Muscle layer of duodenum (tissue), 2 donors: ENCODE data around the gene PRR3.

Source experiments
- H3K27ac ChIP-seq: one replicate; pipeline ENCODE4 v1.7.0; 2013; ENCODE audit warnings: mild to moderate bottlenecking, low read length
- H3K27me3 ChIP-seq: one replicate; pipeline ENCODE4 v1.7.0; 2013; ENCODE audit warnings: low read depth, mild to moderate bottlenecking, control low read depth, low read length
- H3K36me3 ChIP-seq, 2 donors: one replicate each; pipeline ENCODE4 v1.7.0; 2013; ENCODE audit warnings: low read length in 2 of 2, control low read depth in 1 of 2, mild to moderate bottlenecking in 1 of 2; ENCODE audit not compliant: insufficient read depth in 2 of 2, control insufficient read depth in 1 of 2
- H3K4me1 ChIP-seq, 2 donors: one replicate each; pipeline ENCODE4 v1.7.0; 2013; ENCODE audit warnings: low read length in 2 of 2, mild to moderate bottlenecking in 2 of 2, control low read depth in 1 of 2, moderate library complexity in 1 of 2; ENCODE audit not compliant: insufficient read depth in 2 of 2, control insufficient read depth in 1 of 2
- H3K4me3 ChIP-seq, 2 donors: one replicate each; pipeline ENCODE4 v1.7.0; 2013; ENCODE audit warnings: low read length in 2 of 2, low read depth in 1 of 2, mild to moderate bottlenecking in 1 of 2
- H3K9me3 ChIP-seq, 2 donors: one replicate each; pipeline ENCODE4 v1.7.0; 2013; ENCODE audit warnings: low read length in 2 of 2, control low read depth in 1 of 2, mild to moderate bottlenecking in 1 of 2; ENCODE audit not compliant: control insufficient read depth in 1 of 2
- donor health status: healthy.

The PRR3 gene

DNA sequence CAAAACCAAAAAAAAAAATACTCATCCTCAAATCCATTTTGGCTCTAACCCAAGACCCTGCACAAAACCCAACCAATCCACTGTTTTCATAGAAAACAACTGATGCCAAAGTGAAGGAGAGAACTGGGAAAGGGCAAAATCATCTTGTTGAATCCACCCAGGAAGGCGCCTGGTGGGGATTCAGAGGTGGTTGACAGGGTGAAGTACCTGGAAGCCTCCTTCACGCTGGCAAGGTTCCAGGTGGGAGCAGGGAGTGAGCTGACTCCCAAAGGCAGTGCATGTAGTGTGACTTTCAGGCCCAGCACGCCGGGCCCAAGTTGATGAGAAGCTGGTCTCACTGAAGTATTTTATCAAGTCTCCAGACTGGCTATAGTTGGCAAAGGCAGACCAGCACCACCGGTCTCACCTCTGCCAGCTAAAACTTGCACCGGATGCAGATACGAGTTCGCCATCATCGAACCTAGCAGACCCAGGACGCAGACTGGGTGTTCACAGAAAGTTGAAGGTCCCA lies 43.4 kb downstream of the PRR3 start:
- peaks cover 43 to 51% of the 10 kb centered on the region in 2 donors for H3K36me3 ChIP-seq
- no peaks in the 10 kb centered on the region for H3K27me3 ChIP-seq
- H3K9me3 ChIP-seq: no peaks in the 10 kb centered on the region
- no peak overlapping the region for H3K27ac ChIP-seq
- no peak overlapping the region for H3K4me3 ChIP-seq
- no peaks in the 10 kb centered on the region for H3K4me1 ChIP-seq

DNA sequence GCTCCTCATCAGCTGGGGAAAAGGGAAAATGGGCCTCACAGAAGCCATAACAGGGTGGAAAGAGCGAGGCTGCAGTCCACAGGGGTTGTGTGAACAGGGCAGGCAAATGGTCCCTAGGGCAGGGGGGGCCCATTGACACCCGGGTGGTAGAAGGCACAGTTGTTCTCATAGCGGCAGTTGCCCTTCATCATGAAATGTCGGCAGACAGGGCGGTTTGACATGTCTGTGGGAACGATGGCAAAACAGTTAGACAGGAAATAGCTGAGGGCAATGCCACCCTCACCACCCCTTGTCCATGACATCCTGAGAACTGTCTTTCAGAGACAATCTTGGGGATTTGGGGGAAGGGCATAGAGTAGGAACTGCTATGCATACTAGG lies 44.3 kb downstream of the PRR3 start:
- Histone ChIP-seq H3K4me3 (no peak overlapping the region), H3K4me1 (no peaks in the 10 kb centered on the region), H3K27me3 (no peaks in the 10 kb centered on the region), H3K36me3 (peaks cover 52 to 59% of the 10 kb centered on the region in 2 donors), H3K9me3 (no peaks in the 10 kb centered on the region), H3K27ac (no peak overlapping the region)

DNA sequence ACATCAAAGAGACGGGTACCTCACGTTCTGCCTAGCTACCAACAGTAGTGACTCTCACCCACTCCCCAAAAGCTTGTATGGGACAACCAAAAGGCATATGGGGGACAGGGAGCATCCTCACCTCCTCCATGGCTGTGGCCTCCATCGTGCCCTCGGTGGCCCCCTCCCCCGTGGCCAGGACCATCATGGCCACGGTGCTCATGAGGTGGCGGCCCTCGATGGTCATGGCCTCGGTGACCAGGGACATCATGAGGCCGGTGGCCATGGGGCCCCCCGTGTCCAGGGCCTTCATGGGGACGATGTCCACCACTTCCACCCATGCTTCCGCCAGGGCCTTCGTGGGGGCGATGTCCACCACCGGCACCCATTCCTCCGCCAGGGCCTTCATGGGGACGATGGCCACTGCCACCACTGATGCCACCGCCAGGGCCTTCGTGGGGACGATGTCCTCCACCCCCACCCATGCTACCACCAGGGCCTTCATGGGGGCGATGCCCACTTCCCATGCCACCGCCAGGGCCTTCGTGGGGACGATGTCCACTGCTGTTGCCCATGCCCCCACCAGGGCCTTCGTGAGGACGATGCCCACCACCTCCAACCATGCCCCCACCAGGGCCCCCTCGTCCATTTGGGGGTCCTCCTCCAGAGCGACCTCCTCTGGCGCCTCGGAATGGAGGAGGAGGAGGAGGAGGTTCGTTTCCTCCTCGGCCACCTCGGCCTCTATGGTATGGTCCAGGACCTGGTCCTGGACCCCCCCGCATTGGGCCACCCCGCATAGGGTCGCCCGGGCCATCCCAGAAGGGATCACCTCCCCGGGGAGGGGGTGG lies 44.9 kb downstream of the PRR3 start:
- Histone ChIP-seq H3K4me3 (no peak overlapping the region), H3K4me1 (no peaks in the 10 kb centered on the region), H3K9me3 (no peaks in the 10 kb centered on the region), H3K36me3 (peaks cover 58 to 65% of the 10 kb centered on the region in 2 donors), H3K27me3 (no peaks in the 10 kb centered on the region), H3K27ac (no peak overlapping the region)

- Histone ChIP-seq H3K36me3 (peaks cover 73 to 84% of the 10 kb centered on the region in 2 donors), H3K27me3 (no peaks in the 10 kb centered on the region), H3K27ac (no peak overlapping the region), H3K4me3 (no peak overlapping the region), H3K4me1 (no peaks in the 10 kb centered on the region), H3K9me3 (no peaks in the 10 kb centered on the region)
Measured at GRCh38 chr6:30603961-30604360, 46.9 kb downstream of the PRR3 start.

GRCh38 chr6:30610065-30610464 lies 53.0 kb downstream of the PRR3 start:
- Histone ChIP-seq H3K4me3 (no peak overlapping the region), H3K4me1 (peaks cover 24 to 44% of the 10 kb centered on the region in 2 donors), H3K9me3 (no peaks in the 10 kb centered on the region), H3K27ac (no peak overlapping the region), H3K27me3 (no peaks in the 10 kb centered on the region), H3K36me3 (peaks cover 41 to 51% of the 10 kb centered on the region in 2 donors)

DNA sequence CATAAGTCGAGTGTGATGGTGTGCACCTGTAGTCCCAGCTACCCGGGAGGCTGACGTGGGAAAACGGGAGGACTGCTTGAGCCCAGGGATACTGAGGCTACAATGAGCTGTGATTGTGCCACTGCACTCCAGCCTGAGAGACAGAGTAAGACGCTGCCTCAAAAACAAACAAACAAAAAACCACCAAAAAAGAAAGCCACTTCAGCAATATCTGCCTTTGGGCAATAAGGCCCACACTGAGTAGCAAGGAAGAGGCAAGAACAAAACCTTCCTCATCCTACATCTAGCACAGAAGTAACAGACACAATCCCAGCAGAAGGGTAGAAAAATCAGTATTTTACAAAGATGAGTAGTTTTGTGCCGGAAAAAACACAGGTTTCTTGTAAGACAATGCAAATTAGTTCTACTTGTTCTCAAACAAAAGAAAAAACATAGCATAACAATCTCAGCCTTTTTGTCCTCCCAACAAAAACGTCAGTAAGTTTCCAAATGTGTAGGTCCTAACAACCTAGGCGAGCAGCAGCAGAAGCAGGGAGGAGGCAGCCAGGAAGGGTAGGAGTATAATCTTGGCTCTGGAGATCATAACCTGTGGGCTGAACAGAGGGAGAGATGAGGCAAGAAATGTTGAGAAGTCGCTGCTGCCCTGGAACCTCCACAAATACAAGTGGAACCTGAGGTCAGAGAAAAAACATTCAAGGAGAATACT lies 54.2 kb downstream of the PRR3 start:
- Histone ChIP-seq H3K36me3 (peaks cover 34 to 48% of the 10 kb centered on the region in 2 donors), H3K27me3 (no peaks in the 10 kb centered on the region), H3K4me3 (no peak overlapping the region), H3K9me3 (no peaks in the 10 kb centered on the region), H3K4me1 (peaks cover 24 to 44% of the 10 kb centered on the region in 2 donors), H3K27ac (no peak overlapping the region)

- H3K4me1 ChIP-seq: peaks cover 24 to 44% of the 10 kb centered on the region in 2 donors
- no peak overlapping the region for H3K4me3 ChIP-seq
- H3K36me3 ChIP-seq: peaks cover 34 to 47% of the 10 kb centered on the region in 2 donors
- H3K27me3 ChIP-seq: no peaks in the 10 kb centered on the region
- H3K27ac ChIP-seq: peak overlapping the region; percentile 1
- no peaks in the 10 kb centered on the region for H3K9me3 ChIP-seq
Measured at GRCh38 chr6:30611856-30612194, 54.7 kb downstream of the PRR3 start.

- Histone ChIP-seq H3K4me3 (no peak overlapping the region), H3K36me3 (peaks cover 32 to 44% of the 10 kb centered on the region in 2 donors), H3K27ac (peak overlapping the region; percentile 1), H3K9me3 (no peaks in the 10 kb centered on the region), H3K27me3 (no peaks in the 10 kb centered on the region), H3K4me1 (peaks cover 24 to 44% of the 10 kb centered on the region in 2 donors)
Measured at GRCh38 chr6:30612213-30612612, 55.1 kb downstream of the PRR3 start.

GRCh38 chr6:30612687-30613248 lies 55.7 kb downstream of the PRR3 start:
- no peaks in the 10 kb centered on the region for H3K9me3 ChIP-seq
- peaks cover 31 to 39% of the 10 kb centered on the region in 2 donors for H3K36me3 ChIP-seq
- peaks cover 24 to 44% of the 10 kb centered on the region in 2 donors for H3K4me1 ChIP-seq
- H3K4me3 ChIP-seq: peak overlapping the region in 1 of 2 donors; percentile 96
- no peaks in the 10 kb centered on the region for H3K27me3 ChIP-seq
- H3K27ac ChIP-seq: peak overlapping the region; percentile 1
